Right lobe of liver (tissue), 4 donors: ENCODE data around the gene CHD8.
"Not testable (repeated sequence)": the region's sequence is repeated elsewhere in the genome, so short reads cannot be mapped to it uniquely, and the experiment has no call there.

Experiments
- CTCF ChIP-seq, 4 donors: fragments of 200-600 bp in 3 of 4; fragments of 450-650 bp in 1 of 4; IDR thresholded peaks; one replicate each; pipeline versions ENCODE4 v1.5.1 to v1.8.0; 2016 to 2022; ENCODE audit warnings: antibody characterized with exemption in 4 of 4, mild to moderate bottlenecking in 2 of 4
- POLR2A ChIP-seq: fragments of 450-650 bp; IDR thresholded peaks from one replicate; pipeline ENCODE4 v1.6.1; 2017; ENCODE audit warnings: antibody characterized with exemption, mild to moderate bottlenecking
- donor health status: DM: no; HTN: no; CAD: no.
- donor health status: DM: no; HTN: no; CAD: no.
- donor health status: DM: no; HTN: yes; CAD: no.

DNA sequence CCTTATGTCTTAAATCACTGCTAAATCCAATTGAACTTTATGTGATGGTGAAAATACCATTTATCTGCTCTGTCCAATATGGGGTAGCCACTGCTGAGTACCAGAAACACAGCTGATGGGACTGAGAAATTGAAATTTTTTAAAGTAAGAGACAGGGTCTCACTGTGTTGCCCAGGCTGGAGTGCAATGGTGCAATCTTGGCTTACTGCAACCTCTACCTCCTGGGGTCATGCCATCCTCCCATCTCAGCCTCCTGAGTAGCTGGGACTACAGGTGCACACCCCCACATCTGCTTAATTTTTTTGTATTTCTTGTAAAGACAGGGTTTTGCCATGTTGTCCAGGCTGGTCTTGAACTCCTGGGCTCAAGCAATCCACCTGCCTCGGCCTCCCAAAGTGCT is 83.1 kb downstream of the CHD8 start:
- TF ChIP-seq POLR2A; CTCF (IDR thresholded peaks at IDR 0.05): not testable (repeated sequence)
